SIG-M5 treated with dmso at 0.1 percent for 504 hours (cell line): ENCODE results near the gene CDK14.

ENCODE experiments used
- DNase-seq: peaks from one replicate; lab custom pipeline; 2025; ENCODE audit not compliant: unreplicated experiment; lab: John Stamatoyannopoulos, UW

CDK14 gene

GRCh38 chr7:91181949-91182348, 585.8 kb downstream of the CDK14 start:
- DNase-seq = no peak

- no peak for DNase-seq
Measured at GRCh38 chr7:91182819-91183764, 587.0 kb downstream of the CDK14 start.

GRCh38 chr7:91185771-91186170, 589.6 kb downstream of the CDK14 start:
- no peak for DNase-seq

- no peak for DNase-seq
Measured at GRCh38 chr7:91187061-91187460, 590.9 kb downstream of the CDK14 start.

- no peak for DNase-seq
Measured at GRCh38 chr7:91191771-91192170, 595.6 kb downstream of the CDK14 start.

- DNase-seq = no peak
Measured at GRCh38 chr7:91193141-91193540, 597.0 kb downstream of the CDK14 start.

GRCh38 chr7:91194841-91195240, 598.7 kb downstream of the CDK14 start:
- no peak for DNase-seq

GRCh38 chr7:91196058-91196457, 599.9 kb downstream of the CDK14 start:
- no peak for DNase-seq

- DNase-seq = no peak
Measured at GRCh38 chr7:91198371-91198770, 602.2 kb downstream of the CDK14 start.

GRCh38 chr7:91199601-91200000, 603.5 kb downstream of the CDK14 start:
- no peak for DNase-seq

- no peak for DNase-seq
Measured at GRCh38 chr7:91201442-91202113, 605.5 kb downstream of the CDK14 start.

- DNase-seq = no peak
Measured at GRCh38 chr7:91206361-91206960, 610.3 kb downstream of the CDK14 start.

- no peak for DNase-seq
Measured at GRCh38 chr7:91212582-91212981, 616.5 kb downstream of the CDK14 start.

- DNase-seq = no peak
Measured at GRCh38 chr7:91226411-91226810, 630.3 kb downstream of the CDK14 start.

GRCh38 chr7:91228327-91228726, 632.2 kb downstream of the CDK14 start:
- DNase-seq = no peak

GRCh38 chr7:91228927-91229558, 632.9 kb downstream of the CDK14 start:
- DNase-seq = no peak

GRCh38 chr7:91230100-91230499, 634.0 kb downstream of the CDK14 start:
- DNase-seq = no peak

- DNase-seq = no peak
Measured at GRCh38 chr7:91230503-91230902, 634.4 kb downstream of the CDK14 start.

- DNase-seq = no peak
Measured at GRCh38 chr7:91233212-91233611, 637.1 kb downstream of the CDK14 start.

- no peak for DNase-seq
Measured at GRCh38 chr7:91235211-91235832, 639.2 kb downstream of the CDK14 start.

GRCh38 chr7:91239171-91239604, 643.1 kb downstream of the CDK14 start:
- DNase-seq = no peak
